Measurements from ENCODE around the gene EPN2. TPM values are rescaled to one million over a fixed set of nuclear protein-coding genes. Genes with fewer than 3 reads are reported as not detected.

EPN2 gene
- total and polyA plus RNA-seq, 7 donors: 11.6 to 36.0 (median 25.3) TPM

GRCh38 chr17:19299866-19300265 is 62.7 kb downstream of the EPN2 start:
- Histone ChIP-seq H3K4me3 (no peak overlapping the region), H3K27me3 (ENCODE audit: insufficient read depth in 3 of 3, low read length in 2 of 3) (no peaks in the 10 kb centered on the region), H3K27ac (no peak overlapping the region), H3K36me3 (ENCODE audit: insufficient read depth in 1 of 2, low read depth in 1 of 2) (no peaks in the 10 kb centered on the region), H3K9me3 (no peaks in the 10 kb centered on the region), H3K4me1 (peaks cover 32% of the 10 kb centered on the region)
- intact Hi-C loops (cut with DNase I): no loop called here
- 94 to 96% (median 96%) methylated on average over 7 of the region's 7 CpGs for WGBS, 3 donors
- TF ChIP-seq CTCF (IDR thresholded peaks at IDR 0.05): no peak
- DNase-seq (no peak), ATAC-seq (no peak)

- peaks cover 34% of the 10 kb centered on the region for H3K4me1 ChIP-seq
- no peaks in the 10 kb centered on the region for H3K27me3 ChIP-seq (ENCODE audit: insufficient read depth in 3 of 3, low read length in 2 of 3)
- intact Hi-C loops (cut with DNase I): no loop called here
- TF ChIP-seq CTCF (IDR thresholded peaks at IDR 0.05): no peak
- no peak overlapping the region for H3K4me3 ChIP-seq
- ATAC-seq (no peak), DNase-seq (no peak)
- 70 to 81% (median 78%) methylated on average over 5 of the region's 5 CpGs for WGBS, 3 donors
- no peak overlapping the region for H3K27ac ChIP-seq
- H3K9me3 ChIP-seq: no peaks in the 10 kb centered on the region
- H3K36me3 ChIP-seq (ENCODE audit: insufficient read depth in 1 of 2, low read depth in 1 of 2): no peaks in the 10 kb centered on the region
Measured at GRCh38 chr17:19301274-19301951, 64.2 kb downstream of the EPN2 start.

- Histone ChIP-seq H3K36me3 (ENCODE audit: insufficient read depth in 1 of 2, low read depth in 1 of 2) (no peaks in the 10 kb centered on the region), H3K4me3 (no peak overlapping the region), H3K27ac (no peak overlapping the region), H3K27me3 (ENCODE audit: insufficient read depth in 3 of 3, low read length in 2 of 3) (no peaks in the 10 kb centered on the region), H3K4me1 (peaks cover 36% of the 10 kb centered on the region), H3K9me3 (no peaks in the 10 kb centered on the region)
- ATAC-seq: no peak
- WGBS, 3 donors: 93 to 94% (median 93%) methylated on average over 9 of the region's 9 CpGs
- intact Hi-C loops (cut with DNase I): no loop called here
- TF ChIP-seq CTCF (IDR thresholded peaks at IDR 0.05): no peak
- DNase-seq: no peak
Measured at GRCh38 chr17:19301973-19302372, 64.8 kb downstream of the EPN2 start.

GRCh38 chr17:19302791-19303331 is 65.7 kb downstream of the EPN2 start:
- peak in 1 of 2 donors; percentile 17 for DNase-seq
- Histone ChIP-seq H3K9me3 (no peaks in the 10 kb centered on the region), H3K4me3 (no peak overlapping the region), H3K36me3 (ENCODE audit: insufficient read depth in 1 of 2, low read depth in 1 of 2) (no peaks in the 10 kb centered on the region), H3K27ac (peak overlapping the region; percentile 40), H3K4me1 (peaks cover 38% of the 10 kb centered on the region), H3K27me3 (ENCODE audit: insufficient read depth in 3 of 3, low read length in 2 of 3) (no peaks in the 10 kb centered on the region)
- 42 to 50% (median 48%) methylated on average over 9 of the region's 9 CpGs for WGBS, 3 donors
- intact Hi-C loops (cut with DNase I): no loop called here
- peak; percentile 9 to 51 (median 24) for ATAC-seq
- TF ChIP-seq CTCF (IDR thresholded peaks at IDR 0.05): no peak

All from psoas muscle (tissue), 8 donors.